Stomach smooth muscle (tissue), 2 donors: ENCODE results near the gene CTAG2.
"Not testable (repeated sequence)": the region's sequence is repeated elsewhere in the genome, so short reads cannot be mapped to it uniquely, and the experiment has no call there.

ENCODE experiments used
- H3K27ac ChIP-seq: one replicate; pipeline ENCODE4 v1.7.0; 2013; ENCODE audit warnings: mild to moderate bottlenecking, low read length, inconsistent platforms
- H3K27me3 ChIP-seq, 2 donors: one replicate each; pipeline ENCODE4 v1.7.0; 2013; ENCODE audit warnings: low read length in 2 of 2; ENCODE audit not compliant: insufficient read depth in 2 of 2, control insufficient read depth in 1 of 2
- H3K36me3 ChIP-seq, 2 donors: one replicate each; pipeline ENCODE4 v1.7.0; 2013; ENCODE audit warnings: low read length in 2 of 2; ENCODE audit not compliant: control insufficient read depth in 2 of 2, insufficient read depth in 2 of 2
- H3K4me1 ChIP-seq: one replicate; pipeline ENCODE4 v1.7.0; 2013; ENCODE audit warnings: low read length; ENCODE audit not compliant: control insufficient read depth, insufficient read depth
- H3K4me3 ChIP-seq, 2 donors: one replicate each; pipeline ENCODE4 v1.7.0; 2013; ENCODE audit warnings: low read length in 2 of 2
- H3K9ac ChIP-seq, 2 donors: one replicate each; pipeline ENCODE4 v1.7.0; 2013; ENCODE audit warnings: low read length in 2 of 2, mild to moderate bottlenecking in 1 of 2
- H3K9me3 ChIP-seq, 2 donors: one replicate each; pipeline ENCODE4 v1.7.0; 2013; ENCODE audit warnings: low read length in 2 of 2; ENCODE audit not compliant: control insufficient read depth in 2 of 2
- donor health status: healthy.
- donor health status: Pancreatic carcinoma.

CTAG2 gene

DNA sequence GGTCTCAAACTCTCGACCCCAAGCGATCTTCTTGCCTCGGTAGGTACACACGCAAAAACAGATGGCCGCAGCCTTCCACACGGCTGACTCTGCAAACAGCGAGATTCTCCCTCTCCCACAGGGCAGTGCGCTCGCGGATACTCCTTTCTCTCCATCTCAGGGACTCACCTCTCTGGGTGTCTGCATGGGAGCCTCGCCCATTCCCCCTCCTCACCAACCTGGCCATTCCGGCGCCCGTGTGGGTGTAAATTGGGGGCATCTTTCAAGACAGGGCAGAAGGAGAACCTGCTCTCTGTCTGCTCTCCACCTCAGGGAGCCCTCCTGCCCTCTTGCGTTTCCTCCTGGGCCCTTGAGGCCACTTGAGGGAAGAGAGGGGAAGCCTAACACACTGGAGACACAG lies 4.4 kb downstream of the CTAG2 start:
- no peak overlapping the region for H3K4me3 ChIP-seq
- H3K27ac ChIP-seq, result no peak overlapping the region
- no peaks in the 10 kb centered on the region for H3K9me3 ChIP-seq
- no peaks in the 10 kb centered on the region for H3K36me3 ChIP-seq
- H3K4me1 ChIP-seq, result no peaks in the 10 kb centered on the region
- H3K27me3 ChIP-seq, result peaks cover 0 to 2% of the 10 kb centered on the region in 2 donors
- no peak overlapping the region for H3K9ac ChIP-seq

DNA sequence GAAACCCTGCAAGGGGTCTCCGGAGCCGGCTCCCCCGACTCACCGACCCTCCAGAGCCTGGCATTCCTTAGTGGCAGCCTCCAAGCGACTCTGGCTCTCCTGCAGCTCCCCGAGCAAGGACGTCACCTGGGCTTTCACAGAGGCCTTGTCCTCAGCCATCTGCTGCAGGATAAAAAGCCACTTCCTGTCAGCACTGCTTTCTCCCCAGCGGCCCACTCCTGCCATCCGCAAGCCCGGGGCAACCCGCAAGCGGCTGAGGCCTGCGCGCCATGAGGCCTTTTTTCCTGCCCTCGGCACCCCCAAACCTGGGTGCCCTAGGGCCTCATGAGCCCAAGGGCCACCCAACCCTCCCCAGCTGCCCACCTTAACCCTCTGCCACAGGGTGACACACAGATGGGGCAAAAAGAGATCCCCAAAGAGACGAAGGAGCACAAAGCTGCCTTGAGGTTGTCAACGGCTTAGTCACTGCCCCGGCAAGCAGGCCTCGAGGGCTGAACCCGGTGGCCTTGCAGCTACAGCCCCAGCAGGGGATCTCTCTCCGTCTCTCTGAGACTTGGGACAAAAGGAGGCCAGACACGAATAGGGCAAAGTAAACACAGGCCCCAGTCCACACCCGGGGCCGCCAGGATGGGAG lies 7.5 kb downstream of the CTAG2 start:
- H3K36me3 ChIP-seq, H3K4me1 ChIP-seq, H3K9me3 ChIP-seq, H3K27me3 ChIP-seq, H3K9ac ChIP-seq, H3K27ac ChIP-seq, H3K4me3 ChIP-seq: not testable (repeated sequence)

DNA sequence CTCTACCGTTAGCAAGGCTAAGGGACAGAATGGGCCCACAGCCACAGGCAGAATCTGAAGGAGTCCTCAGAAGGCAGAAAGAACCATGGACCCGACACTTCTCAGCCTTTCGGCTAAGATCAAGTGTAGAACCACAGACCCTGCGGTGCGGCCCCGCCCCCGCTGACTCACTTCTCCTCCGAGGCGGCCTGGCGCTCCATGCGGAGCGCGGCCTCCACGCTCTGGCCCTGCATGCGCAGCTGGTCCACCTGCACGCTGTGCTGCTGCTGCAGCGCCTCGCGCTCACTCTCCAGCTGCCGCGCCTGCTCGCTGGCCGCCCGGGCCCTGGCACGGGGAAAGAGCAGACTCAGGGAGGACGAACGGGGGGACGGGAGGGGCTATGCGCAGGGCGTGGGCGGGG lies 9.7 kb downstream of the CTAG2 start:
- not testable (repeated sequence) for H3K9me3 ChIP-seq, H3K9ac ChIP-seq, H3K36me3 ChIP-seq, H3K27me3 ChIP-seq, H3K4me1 ChIP-seq, H3K4me3 ChIP-seq, H3K27ac ChIP-seq

DNA sequence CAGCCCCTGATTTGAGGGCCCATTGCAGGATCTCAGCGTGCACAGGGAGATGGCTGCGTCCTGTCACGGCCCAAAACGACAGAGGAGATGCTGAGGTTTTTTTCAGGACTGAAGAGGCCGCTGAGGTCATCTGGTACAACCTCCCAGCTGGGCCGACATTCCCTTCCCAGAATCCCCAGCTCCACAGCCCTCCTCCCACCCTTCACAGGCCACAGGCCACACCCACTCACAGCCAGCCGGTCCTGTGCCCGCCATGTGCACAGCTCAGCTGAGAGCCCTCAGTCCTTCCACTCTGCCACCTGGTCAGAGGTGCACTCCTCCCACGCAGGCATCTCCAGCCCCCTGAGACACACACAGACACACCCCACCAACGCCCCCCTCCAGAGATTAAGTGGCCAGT lies 11.6 kb downstream of the CTAG2 start:
- not testable (repeated sequence) for H3K4me1 ChIP-seq, H3K9me3 ChIP-seq, H3K4me3 ChIP-seq, H3K27ac ChIP-seq, H3K36me3 ChIP-seq, H3K27me3 ChIP-seq, H3K9ac ChIP-seq

DNA sequence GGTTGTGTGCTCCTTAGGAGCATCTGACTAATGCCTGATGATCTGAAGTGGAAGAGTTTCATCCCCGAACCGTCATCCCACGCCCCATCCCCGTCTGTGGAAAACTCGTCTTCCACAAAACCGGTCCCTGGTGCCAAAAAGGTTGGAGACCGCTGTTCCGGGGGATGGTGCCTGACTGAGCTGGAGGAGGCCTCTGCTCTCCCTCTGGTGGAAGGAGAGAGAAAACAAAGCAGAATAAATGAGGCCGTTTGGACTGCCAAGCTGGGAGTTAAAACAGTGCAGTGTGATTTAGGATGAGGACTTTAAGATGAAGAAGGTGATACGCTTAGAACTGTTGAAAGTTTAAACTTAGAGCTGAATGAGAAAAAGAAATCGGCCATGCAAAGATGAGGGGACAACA lies 19.7 kb downstream of the CTAG2 start:
- H3K27ac ChIP-seq, H3K4me1 ChIP-seq, H3K27me3 ChIP-seq, H3K4me3 ChIP-seq, H3K9ac ChIP-seq, H3K36me3 ChIP-seq, H3K9me3 ChIP-seq: not testable (repeated sequence)

DNA sequence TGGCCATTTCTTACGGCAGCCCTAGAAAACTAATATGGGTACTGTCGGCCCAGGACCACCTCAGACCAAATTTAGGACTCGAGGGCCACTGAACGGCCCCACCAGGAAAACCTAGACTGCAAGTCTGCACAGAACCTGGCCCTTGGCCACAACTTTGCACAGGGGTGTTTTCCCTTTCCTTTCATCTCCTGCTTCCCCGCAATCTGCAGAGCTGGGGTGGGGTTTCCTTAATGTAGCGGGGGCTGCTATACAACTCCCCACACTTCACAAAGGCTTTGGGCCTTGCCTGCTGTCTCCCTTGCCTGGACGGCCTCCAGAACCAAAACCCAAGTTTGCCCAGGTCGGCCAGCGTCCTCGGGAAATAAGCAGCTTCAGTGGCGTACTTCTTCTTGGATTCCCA lies 22.4 kb downstream of the CTAG2 start:
- H3K4me3 ChIP-seq, H3K4me1 ChIP-seq, H3K36me3 ChIP-seq, H3K27me3 ChIP-seq, H3K27ac ChIP-seq, H3K9ac ChIP-seq, H3K9me3 ChIP-seq: not testable (repeated sequence)

DNA sequence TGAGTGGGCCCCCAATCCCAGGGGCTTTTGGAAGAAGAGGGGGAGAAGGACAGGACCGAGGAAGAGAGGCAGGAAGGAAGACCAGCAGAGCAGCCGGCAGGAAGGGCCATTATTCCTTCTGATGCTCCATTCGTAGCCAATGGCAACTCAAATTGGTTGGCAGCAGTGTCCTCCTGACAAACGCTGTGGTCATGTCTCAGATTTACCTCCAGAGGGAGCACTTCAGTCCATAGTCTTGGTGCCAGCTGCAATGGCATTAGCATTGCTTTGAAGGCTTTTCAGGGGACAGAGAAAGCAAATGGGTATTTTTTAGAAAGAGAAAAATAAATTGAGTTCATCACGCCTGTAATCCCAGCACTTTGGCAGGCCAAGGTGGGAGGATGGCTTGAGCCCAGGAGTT lies 24.4 kb downstream of the CTAG2 start:
- H3K4me1 ChIP-seq, H3K4me3 ChIP-seq, H3K27me3 ChIP-seq, H3K27ac ChIP-seq, H3K9ac ChIP-seq, H3K36me3 ChIP-seq, H3K9me3 ChIP-seq: not testable (repeated sequence)

DNA sequence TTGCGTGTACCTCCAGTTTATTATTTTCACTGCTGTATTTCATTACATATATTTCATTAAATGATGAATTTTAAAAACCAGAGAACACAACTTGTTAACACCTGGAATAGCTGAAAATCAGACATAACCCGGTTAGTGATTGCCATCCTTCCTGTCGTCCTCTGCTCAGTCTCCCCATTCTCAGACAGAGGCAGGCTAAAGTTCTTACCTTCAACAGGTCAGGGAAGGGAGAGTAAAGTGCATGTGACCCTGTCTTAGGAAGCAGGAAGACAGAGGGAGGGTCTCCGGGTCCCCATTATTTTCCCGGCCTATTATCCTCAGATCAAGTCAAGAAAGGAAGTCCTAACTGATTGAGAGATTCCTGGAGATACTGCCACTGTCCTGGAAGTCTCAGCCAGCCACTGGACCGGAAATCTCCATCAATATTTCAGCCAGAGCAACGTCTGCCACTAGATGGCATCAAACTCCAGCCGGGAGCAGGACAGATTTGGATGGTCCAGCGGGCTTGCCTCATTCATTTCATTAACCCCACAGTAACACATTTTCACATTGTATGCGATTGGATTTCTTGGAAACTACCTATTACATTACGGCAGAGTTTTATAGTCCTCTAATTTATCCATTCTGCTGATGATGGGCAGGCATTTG lies 32.5 kb downstream of the CTAG2 start:
- H3K27me3 ChIP-seq, H3K4me1 ChIP-seq, H3K36me3 ChIP-seq, H3K9me3 ChIP-seq, H3K9ac ChIP-seq, H3K27ac ChIP-seq, H3K4me3 ChIP-seq: not testable (repeated sequence)

DNA sequence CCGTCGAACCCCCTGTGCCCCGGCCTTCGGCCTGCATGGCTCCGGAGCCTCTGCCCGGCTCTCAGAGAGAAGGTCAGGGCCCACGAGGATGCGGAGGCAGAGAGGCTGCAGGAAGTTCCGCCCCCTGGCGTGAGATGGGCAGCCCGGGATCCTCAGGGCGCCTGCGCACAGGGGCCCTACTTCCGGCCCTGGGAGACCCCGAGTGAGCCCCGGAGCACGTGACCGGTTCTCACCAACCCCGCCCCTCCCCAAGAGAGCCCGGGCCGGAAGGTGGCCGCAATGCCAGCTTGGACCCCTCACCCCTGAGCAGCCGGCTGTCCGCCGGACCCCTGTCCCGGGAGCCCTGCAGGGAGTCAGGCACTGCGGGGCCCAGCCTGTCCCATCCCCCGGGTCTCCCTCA lies 34.2 kb downstream of the CTAG2 start, which contains the start of gene CTAG1B:
Gene CTAG1B (minus strand): TSS at position 101 of the 400 bp plus-strand sequence. CDS start 64 bp downstream, at position 37.
- H3K9ac ChIP-seq, H3K4me1 ChIP-seq, H3K36me3 ChIP-seq, H3K27ac ChIP-seq, H3K4me3 ChIP-seq, H3K9me3 ChIP-seq, H3K27me3 ChIP-seq: not testable (repeated sequence)

DNA sequence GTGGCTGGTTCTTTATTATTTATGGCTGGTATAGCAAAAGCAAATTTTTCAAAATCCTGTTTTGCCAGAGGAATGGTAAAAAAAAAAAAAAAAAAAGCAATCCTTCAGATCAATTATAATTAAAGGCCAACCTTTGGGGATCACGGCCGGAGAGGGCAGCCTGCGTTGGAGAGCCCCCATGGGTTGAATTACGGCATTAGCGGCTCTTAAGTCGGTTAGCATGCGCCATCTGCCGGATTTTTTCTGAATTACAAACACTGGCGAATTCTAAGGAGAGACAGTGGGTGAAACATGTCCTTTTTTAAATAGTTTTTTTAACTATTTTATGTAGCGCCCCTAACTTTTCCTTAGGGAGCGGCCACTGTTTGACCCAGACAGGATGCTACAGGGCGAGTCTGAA lies 39.8 kb downstream of the CTAG2 start:
- not testable (repeated sequence) for H3K27me3 ChIP-seq, H3K27ac ChIP-seq, H3K9me3 ChIP-seq, H3K36me3 ChIP-seq, H3K4me3 ChIP-seq, H3K4me1 ChIP-seq, H3K9ac ChIP-seq

DNA sequence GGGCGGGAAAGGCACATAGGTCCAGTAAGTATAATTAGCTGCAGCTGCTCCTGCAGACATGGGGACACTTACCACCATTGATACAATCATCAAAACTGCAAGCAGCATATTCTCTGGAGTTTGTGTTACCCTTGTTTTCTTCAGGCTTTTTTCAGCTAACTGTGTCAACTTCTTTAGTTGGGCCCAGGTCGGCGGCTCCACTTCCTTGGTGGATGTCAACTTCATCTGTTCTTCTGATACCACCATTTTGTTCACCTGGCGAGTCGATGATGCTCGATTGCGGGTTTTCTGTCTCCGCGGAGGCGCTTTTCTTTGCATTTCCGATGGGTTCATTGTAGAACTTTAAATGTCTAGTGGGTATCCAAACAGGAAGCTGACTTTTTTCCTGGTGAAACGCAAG lies 42.2 kb downstream of the CTAG2 start:
- H3K27ac ChIP-seq, H3K9me3 ChIP-seq, H3K27me3 ChIP-seq: not testable (repeated sequence)

More for the DNA sequence above, 42.2 kb downstream of the CTAG2 start:
- H3K4me1 ChIP-seq, H3K4me3 ChIP-seq, H3K9ac ChIP-seq, H3K36me3 ChIP-seq: not testable (repeated sequence)
